Measurements from ENCODE around the gene LRRC8C.
A peak's percentile ranks its signal among the peaks of the same experiment; 100 is the strongest.
"Not testable (repeated sequence)": the region's sequence is repeated elsewhere in the genome, so short reads cannot be mapped to it uniquely, and the experiment has no call there.

LRRC8C gene

DNA sequence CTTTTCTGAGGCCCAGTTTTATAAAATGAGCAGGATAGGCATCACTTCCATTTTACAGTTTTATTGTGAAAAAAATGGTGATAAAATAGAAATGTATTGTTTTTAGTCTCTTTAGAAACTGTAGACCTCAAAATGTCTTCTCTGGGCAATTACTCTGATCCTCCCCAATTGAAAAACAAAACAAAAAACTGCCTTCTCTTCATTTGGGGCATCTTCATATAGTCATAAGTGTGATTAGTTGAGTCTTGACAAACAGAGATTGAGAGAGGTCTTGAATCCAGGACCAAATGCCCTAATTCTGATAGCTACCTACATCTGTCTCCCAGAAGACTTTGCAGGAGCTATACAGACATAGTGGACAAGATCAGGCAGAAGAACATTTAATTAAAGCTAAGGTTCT, 62.9 kb downstream of the LRRC8C start:
- Mint-ChIP-seq H3K4me3 (peak overlapping the region; percentile 36), H3K4me1 (peaks cover 98% of the 10 kb centered on the region), H3K27me3 (no peaks in the 10 kb centered on the region), H3K9me3 (peaks cover 7% of the 10 kb centered on the region), H3K27ac (peak overlapping the region; percentile 96), H3K36me3 (peaks cover 51% of the 10 kb centered on the region)

DNA sequence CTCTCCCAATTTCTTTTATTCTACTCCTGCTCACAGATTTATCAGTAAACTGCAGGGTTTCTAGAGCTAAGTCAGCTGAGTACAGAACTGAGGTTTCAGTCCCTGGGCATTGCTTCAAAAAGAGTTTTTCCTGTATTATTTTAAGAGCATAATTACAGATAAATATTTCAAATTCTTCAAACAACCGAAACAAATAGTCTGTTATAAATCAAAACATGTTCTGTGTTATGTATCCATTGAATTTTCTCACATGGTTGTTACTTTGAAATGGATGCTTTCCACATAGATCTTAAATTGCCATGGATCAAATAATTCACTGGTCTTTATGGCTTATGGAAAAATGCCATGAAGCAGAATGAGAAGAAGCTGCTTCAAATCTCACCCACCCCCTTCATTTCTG, 64.5 kb downstream of the LRRC8C start:
- Mint-ChIP-seq H3K4me3 (peak overlapping the region; percentile 55), H3K4me1 (peaks cover 95% of the 10 kb centered on the region), H3K36me3 (peaks cover 53% of the 10 kb centered on the region), H3K27ac (peak overlapping the region; percentile 96), H3K9me3 (peaks cover 7% of the 10 kb centered on the region), H3K27me3 (no peaks in the 10 kb centered on the region)

DNA sequence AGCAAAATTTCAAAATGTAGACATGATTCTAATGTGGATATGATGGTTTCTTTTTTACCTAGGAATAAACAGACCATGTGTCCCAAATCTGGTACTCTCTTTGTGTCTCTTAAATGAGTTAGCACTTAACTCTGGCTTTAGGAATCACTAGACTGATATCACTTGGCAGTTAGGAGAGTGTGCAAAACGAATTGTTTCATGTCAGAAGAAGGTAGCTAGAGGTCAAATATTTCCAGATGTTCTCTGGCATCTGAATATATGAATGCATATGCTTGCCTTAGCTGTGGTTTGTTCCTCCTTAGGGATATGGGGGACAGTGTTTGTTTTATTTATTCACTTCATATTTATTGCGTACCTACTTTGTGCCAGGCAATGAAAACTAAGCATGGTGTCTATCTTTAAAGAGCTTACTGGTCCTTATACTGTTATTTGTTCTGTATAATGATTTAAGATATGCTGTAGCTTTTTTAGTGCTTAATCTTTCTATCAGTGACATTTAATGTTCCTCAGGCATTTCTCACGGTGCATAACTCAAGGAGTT, 65.2 kb downstream of the LRRC8C start:
- Mint-ChIP-seq H3K27me3 (no peaks in the 10 kb centered on the region), H3K9me3 (peaks cover 7% of the 10 kb centered on the region), H3K4me1 (peaks cover 94% of the 10 kb centered on the region), H3K27ac (peak overlapping the region; percentile 96), H3K4me3 (peak overlapping the region; percentile 55), H3K36me3 (peaks cover 52% of the 10 kb centered on the region)

DNA sequence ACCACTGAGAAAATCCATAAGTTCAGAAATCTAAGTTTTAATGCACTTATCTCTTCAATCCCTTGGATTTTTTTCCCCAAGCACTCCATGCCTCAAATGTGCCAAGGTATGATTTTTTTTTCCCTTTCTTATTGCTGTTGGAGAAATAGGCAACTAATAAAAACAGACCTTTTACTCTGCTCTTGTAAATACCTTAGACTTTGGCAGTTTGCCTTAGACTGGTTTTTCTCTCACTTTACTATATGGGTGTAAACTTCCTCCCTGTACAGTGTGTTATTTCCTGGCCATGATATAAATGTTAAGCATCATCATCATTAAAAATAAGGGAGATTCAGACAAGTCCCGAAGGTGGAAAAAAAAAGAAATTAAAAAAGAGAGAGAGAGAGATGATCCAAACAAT, 65.7 kb downstream of the LRRC8C start:
- Mint-ChIP-seq H3K4me3 (peak overlapping the region; percentile 72), H3K27ac (peak overlapping the region; percentile 96), H3K4me1 (peaks cover 91% of the 10 kb centered on the region), H3K27me3 (no peaks in the 10 kb centered on the region), H3K9me3 (peaks cover 7% of the 10 kb centered on the region), H3K36me3 (peaks cover 55% of the 10 kb centered on the region)

DNA sequence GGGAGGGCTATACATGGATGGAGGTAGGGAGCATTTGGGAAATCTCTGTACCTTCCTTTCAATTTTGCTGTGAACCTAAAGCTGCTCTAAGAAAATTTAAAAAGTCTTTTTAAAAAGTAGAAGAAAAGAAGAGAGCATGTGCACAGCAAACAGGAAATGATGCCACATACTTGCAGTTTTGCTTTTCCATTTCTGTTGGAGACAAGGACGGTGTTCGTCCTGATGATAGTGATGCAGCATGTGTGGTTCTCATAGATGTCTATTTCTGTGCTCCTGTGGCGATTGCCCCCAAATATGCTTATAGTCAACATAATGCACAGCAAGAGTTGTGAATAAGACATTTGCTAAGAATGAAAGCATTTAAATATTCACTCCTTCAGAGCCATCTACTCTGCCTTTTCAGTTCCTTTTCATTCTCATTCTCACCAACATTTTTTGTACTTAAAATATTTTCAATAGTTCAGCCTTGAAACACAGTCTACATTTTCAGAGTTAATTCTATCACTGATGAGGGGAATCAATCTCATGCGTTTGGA, 66.6 kb downstream of the LRRC8C start:
- H3K4me3 Mint-ChIP-seq, result peak overlapping the region; percentile 72
- peaks cover 11% of the 10 kb centered on the region for H3K9me3 Mint-ChIP-seq
- peaks cover 56% of the 10 kb centered on the region for H3K36me3 Mint-ChIP-seq
- H3K27me3 Mint-ChIP-seq, result no peaks in the 10 kb centered on the region
- H3K4me1 Mint-ChIP-seq, result peaks cover 91% of the 10 kb centered on the region
- peak overlapping the region; percentile 96 for H3K27ac Mint-ChIP-seq

DNA sequence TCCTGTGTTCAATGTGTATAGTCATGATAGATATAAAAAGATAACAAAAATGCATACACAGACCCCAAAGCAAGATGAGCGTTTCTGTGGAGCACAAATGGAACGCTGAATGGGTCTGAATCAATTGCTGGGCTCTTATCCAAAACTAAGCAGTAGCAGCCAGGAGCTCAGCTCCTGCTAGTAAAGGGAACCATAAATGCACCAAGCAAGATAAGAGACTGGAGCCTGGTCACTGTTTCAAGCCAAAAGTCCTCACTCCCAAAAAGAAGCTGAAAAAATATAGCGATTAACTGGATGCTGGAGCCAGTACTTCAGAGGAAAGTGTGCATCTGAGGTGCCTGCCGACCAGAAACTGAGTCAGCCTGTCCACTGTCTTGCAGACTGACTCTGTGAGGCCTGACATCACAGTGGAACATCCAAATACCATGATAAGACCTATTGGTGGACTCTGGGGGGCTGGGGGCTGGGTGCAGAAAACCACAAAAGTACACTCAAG, 68.9 kb downstream of the LRRC8C start:
- Mint-ChIP-seq H3K27me3 (no peaks in the 10 kb centered on the region), H3K4me3 (no peak overlapping the region), H3K36me3 (peaks cover 50% of the 10 kb centered on the region), H3K4me1 (peaks cover 84% of the 10 kb centered on the region), H3K9me3 (peaks cover 11% of the 10 kb centered on the region), H3K27ac (peak overlapping the region; percentile 83)

DNA sequence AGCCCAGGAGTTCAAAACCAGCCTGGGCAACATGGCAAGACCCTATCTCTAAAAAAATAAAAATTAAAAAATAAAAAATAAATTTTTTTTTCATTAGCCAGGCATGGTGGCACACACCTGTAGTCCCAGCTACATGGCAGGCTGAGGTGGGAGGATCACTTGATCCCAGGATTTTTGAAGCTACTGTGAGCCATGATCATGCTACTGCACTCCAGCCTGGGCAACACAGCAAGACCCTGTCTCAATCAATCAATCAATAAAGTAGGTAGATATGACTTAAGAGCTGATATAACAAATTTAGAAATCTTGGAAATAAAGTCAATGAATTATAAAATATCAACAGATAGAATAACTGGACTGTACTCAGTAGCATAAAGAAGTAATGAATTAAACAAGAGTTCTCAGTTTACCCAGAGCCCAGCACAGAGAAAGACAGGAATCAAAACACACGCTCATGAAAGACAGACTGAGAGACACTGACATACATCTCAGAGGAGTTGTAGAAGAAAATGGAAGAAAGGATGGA, 69.7 kb downstream of the LRRC8C start:
- peaks cover 11% of the 10 kb centered on the region for H3K9me3 Mint-ChIP-seq

DNA sequence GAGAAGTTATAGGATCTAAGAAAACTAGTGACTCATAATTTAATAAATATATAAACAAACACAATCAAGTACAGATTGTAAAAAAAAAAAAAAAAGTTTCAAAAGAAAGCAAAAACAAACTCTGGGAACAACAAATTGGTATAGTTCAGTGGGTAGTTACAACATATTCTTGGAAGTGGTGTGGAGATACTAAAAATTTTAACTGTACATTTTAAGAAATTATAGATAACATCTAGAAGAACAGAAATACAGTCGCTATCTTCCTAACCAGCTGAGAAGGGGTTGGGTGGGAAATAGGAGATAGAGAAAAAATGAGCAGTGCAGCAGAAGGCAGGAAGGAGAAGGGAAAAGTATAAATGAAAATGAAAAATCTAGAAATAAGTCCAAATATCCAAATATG, 70.5 kb downstream of the LRRC8C start:
- no peak overlapping the region for H3K4me3 Mint-ChIP-seq
- peaks cover 11% of the 10 kb centered on the region for H3K9me3 Mint-ChIP-seq
- no peaks in the 10 kb centered on the region for H3K27me3 Mint-ChIP-seq
- peaks cover 78% of the 10 kb centered on the region for H3K4me1 Mint-ChIP-seq
- H3K36me3 Mint-ChIP-seq, result peaks cover 51% of the 10 kb centered on the region
- peak overlapping the region; percentile 86 for H3K27ac Mint-ChIP-seq

More for the DNA sequence above, 69.7 kb downstream of the LRRC8C start:
- Mint-ChIP-seq H3K36me3 (peaks cover 48% of the 10 kb centered on the region), H3K4me3 (no peak overlapping the region), H3K4me1 (peaks cover 78% of the 10 kb centered on the region), H3K27me3 (no peaks in the 10 kb centered on the region), H3K27ac (peak overlapping the region; percentile 76)

DNA sequence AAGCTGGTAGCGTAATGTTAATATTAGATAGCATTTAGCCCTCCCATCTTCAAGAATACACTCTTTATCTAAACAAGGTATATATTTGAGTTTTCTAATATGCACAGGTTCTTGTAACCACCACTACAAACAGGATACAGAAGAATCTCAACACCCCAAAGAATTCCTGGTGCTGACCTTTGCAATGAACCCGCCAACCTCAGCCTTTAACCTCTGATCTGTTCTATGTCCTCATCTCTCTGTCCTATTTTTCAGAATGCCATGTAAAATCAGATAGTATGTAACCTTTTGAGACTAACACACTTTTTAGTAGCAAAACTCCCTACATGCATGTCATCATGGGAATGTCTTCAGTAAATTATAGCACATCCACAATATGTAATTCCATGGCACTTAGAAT, 71.1 kb downstream of the LRRC8C start:
- Mint-ChIP-seq H3K9me3 (peaks cover 11% of the 10 kb centered on the region), H3K4me1 (peaks cover 78% of the 10 kb centered on the region), H3K36me3 (peaks cover 51% of the 10 kb centered on the region), H3K27me3 (no peaks in the 10 kb centered on the region), H3K27ac (no peak overlapping the region), H3K4me3 (no peak overlapping the region)

DNA sequence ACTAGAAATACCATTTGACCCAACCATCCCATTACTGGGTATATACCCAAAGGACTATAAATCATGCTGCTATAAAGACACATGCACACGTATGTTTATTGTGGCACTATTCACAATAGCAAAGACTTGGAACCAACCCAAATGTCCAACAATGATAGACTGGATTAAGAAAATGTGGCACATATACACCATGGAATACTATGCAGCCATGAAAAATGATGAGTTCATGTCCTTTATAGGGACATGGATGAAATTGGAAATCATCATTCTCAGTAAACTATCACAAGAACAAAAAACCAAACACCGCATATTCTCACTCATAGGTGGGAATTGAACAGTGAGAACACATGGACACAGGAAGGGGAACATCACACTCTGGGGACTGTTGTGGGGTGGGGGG, 72.0 kb downstream of the LRRC8C start:
- Mint-ChIP-seq H3K4me1 (peaks cover 71% of the 10 kb centered on the region), H3K9me3 (peaks cover 11% of the 10 kb centered on the region), H3K36me3 (peaks cover 44% of the 10 kb centered on the region)
- not testable (repeated sequence) for H3K4me3 Mint-ChIP-seq, H3K27me3 Mint-ChIP-seq, H3K27ac Mint-ChIP-seq

DNA sequence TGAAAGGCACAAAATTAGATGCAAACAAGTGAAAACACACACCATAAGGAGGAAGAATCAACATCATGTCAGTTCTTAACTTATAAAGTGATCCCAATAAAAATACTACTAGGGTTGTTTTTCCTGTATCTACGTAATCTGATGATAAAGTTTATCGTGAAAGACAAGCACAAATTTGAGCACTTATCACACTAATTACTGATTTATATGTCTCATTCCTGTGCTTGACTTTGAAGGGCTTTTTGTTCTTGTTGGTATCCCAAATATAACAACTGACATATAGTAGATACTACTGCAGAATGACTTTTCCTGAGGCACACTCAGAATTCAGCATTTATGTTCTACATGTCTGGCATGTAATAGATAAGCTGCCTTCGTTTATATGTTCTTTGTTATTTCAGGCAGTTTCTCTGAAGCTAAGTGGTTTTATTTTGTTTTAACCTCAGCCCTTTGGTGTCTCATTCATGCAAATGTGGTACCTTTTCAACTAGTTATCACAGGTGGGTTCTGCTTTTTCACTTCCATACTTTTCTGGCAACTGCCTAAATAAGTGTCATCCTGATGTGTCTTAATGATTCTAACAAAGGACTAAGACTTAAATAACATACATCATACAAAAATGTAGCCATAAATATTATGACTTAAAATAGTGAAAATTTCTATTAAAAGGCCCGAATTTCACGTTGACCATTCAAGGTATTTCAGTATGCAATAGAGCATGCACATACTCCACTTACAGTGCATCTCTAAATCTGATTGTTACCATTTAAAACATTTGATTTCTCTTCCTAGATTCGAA, 73.2 kb downstream of the LRRC8C start:
- Mint-ChIP-seq H3K36me3 (peaks cover 37% of the 10 kb centered on the region), H3K4me3 (no peak overlapping the region), H3K4me1 (peaks cover 72% of the 10 kb centered on the region), H3K27me3 (no peaks in the 10 kb centered on the region), H3K9me3 (peaks cover 4% of the 10 kb centered on the region), H3K27ac (peak overlapping the region; percentile 80)

DNA sequence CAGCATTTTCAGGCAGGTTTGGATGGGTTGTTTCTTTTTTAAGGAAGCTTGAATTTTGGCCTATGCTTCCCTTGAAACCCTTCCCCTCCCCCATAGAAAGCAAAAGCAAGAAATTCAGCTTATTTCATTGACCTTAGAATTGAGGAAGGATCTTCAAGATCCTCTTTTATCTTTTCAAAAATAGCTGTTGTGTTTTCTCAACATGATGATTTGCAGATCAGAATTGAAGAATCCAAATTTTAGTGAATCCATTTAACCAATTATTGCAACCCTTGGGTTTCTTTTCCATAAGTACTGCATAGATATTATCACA, 73.7 kb downstream of the LRRC8C start:
- H3K4me1 Mint-ChIP-seq, result peaks cover 73% of the 10 kb centered on the region
- H3K9me3 Mint-ChIP-seq, result peaks cover 4% of the 10 kb centered on the region
- no peak overlapping the region for H3K4me3 Mint-ChIP-seq
- peak overlapping the region; percentile 74 for H3K27ac Mint-ChIP-seq
- peaks cover 41% of the 10 kb centered on the region for H3K36me3 Mint-ChIP-seq
- no peaks in the 10 kb centered on the region for H3K27me3 Mint-ChIP-seq

DNA sequence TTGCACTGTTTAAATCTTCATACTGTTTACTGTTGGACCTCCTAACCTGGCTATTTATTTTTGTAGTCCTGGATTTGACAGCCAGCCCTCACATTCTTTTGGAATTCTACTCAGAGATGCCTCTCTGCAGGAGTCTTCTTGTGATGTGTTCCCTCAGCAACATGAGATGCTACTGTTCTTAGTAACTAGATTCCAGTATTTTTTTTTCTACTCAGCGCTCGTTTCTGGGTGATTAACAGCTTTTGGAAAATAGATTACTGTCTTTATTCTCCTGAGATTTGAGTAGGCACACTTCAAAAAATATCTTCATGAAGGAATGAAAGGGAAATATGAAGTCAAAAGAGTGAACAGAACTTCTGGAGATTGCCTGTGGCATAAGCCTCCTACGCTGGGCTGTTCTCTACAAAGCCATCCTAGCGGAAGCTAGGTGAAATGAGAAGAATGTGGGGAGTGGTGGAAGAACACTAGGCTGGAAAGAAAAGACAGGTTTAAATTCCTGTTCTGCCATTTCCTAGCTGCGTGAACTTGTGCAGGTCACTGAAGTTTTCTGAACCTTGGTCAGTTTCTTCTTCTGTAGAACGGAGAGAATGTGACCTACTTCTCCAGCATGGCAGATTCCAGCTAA, 75.9 kb downstream of the LRRC8C start:
- Mint-ChIP-seq H3K27me3 (no peaks in the 10 kb centered on the region), H3K4me3 (no peak overlapping the region), H3K9me3 (peaks cover 4% of the 10 kb centered on the region), H3K36me3 (peaks cover 38% of the 10 kb centered on the region), H3K27ac (peak overlapping the region; percentile 88), H3K4me1 (peaks cover 57% of the 10 kb centered on the region)

DNA sequence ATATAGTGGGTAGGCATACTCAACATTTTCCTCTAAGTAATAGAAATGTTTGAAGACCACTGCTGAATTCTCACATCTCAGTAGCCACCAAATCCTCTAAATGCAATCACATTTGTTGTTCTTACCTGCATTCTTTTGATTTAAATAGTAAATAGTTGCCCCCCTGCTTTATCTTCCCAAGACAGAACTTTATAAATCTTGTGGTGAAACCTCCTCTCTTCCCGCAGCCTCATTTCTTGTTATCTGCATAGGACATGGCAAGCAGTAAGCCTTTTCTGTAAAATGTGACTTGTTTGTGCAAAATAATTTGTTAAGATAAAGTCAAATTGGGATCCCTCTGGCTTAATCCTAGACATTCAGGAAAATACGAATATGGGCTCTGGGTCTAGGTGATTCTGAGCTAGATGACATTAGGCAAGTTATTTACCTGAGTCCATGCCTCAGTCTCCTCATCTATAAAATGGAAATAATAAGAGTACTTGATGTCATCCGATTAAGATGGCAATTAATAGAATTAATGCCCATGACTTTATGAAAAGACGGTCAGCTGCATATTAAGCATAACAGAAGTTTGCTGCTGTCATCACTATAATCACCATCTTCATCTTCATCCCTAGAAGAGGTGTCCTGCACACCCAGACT, 77.7 kb downstream of the LRRC8C start:
- H3K4me1 Mint-ChIP-seq, result peaks cover 61% of the 10 kb centered on the region
- H3K27me3 Mint-ChIP-seq, result no peaks in the 10 kb centered on the region
- H3K4me3 Mint-ChIP-seq, result no peak overlapping the region
- no peaks in the 10 kb centered on the region for H3K9me3 Mint-ChIP-seq
- peak overlapping the region; percentile 55 for H3K27ac Mint-ChIP-seq
- H3K36me3 Mint-ChIP-seq, result peaks cover 43% of the 10 kb centered on the region

DNA sequence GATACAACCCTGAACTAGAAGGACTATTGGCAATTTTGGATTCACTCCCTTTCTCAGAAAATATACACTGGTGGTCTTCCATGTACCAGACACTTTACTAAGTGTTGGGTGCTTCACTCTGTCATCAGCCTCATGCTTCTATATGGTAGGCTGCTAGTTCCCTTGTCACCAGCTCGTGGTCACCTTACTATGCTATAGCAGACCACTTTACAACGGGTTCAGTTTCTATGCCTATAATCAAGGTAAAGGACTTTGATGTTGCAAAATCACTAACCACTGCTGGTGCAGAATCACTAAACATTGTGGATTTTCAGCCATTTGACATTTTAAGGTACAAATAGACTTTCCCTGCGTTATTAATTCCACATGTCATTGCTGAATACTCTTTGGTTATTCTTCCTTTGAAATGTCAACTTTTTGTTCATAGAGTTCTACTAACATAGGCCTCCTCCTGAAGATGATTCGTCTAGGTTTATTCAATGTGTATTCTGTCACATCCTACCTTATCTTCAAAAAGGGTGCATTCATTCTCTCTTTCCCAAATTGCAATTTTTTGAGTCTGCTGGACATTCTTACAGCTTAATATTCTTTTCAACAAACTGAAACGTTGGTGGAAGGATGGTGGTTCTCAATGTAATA, 78.3 kb downstream of the LRRC8C start:
- Mint-ChIP-seq H3K27ac (peak overlapping the region; percentile 46), H3K4me1 (peaks cover 60% of the 10 kb centered on the region), H3K36me3 (peaks cover 47% of the 10 kb centered on the region), H3K4me3 (no peak overlapping the region), H3K27me3 (no peaks in the 10 kb centered on the region), H3K9me3 (no peaks in the 10 kb centered on the region)
